ENCODE results near the gene LRP11.

DNA sequence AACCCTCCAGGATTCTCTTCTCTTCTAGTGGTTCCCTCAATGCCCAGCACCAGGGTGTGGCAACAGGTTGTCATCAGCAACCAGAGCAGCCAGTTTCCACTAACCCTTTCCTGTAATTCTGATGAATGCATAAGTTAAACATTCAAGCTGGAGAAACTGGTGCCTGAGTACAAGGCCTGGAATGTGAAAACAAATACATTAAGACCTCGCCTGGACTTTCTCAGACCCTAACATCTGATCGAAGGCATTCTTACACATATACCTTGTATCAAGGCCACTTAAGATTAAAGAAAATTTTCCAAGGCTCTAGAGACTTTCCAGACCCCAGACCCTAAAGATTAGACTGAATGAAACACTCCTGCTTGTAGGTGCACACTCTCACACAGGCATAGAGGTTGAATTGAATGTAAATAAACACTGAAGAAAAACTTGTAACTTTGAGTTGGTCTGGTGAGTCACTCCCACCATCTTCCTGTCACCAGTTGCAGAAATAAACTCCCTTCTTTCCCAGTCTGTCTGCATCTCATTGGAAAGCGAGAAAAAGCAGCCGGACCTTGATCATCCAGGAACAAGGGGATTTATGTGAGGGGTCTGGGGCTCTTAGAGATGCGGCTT, 9.0 kb downstream of the LRP11 start:
- TF ChIP-seq CTCF (IDR thresholded peaks at IDR 0.05; ENCODE audit: insufficient read depth, low read length) (no peak), POLR2AphosphoS5 (IDR thresholded peaks at IDR 0.05; ENCODE audit: low read depth) (no peak), GABPA (IDR thresholded peaks at IDR 0.05; ENCODE audit: low read depth) (no peak)
- TF ChIP-seq, protein P1, sequence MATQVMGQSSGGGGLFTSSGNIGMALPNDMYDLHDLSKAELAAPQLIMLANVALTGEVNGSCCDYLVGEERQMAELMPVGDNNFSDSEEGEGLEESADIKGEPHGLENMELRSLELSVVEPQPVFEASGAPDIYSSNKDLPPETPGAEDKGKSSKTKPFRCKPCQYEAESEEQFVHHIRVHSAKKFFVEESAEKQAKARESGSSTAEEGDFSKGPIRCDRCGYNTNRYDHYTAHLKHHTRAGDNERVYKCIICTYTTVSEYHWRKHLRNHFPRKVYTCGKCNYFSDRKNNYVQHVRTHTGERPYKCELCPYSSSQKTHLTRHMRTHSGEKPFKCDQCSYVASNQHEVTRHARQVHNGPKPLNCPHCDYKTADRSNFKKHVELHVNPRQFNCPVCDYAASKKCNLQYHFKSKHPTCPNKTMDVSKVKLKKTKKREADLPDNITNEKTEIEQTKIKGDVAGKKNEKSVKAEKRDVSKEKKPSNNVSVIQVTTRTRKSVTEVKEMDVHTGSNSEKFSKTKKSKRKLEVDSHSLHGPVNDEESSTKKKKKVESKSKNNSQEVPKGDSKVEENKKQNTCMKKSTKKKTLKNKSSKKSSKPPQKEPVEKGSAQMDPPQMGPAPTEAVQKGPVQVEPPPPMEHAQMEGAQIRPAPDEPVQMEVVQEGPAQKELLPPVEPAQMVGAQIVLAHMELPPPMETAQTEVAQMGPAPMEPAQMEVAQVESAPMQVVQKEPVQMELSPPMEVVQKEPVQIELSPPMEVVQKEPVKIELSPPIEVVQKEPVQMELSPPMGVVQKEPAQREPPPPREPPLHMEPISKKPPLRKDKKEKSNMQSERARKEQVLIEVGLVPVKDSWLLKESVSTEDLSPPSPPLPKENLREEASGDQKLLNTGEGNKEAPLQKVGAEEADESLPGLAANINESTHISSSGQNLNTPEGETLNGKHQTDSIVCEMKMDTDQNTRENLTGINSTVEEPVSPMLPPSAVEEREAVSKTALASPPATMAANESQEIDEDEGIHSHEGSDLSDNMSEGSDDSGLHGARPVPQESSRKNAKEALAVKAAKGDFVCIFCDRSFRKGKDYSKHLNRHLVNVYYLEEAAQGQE (IDR thresholded peaks at IDR 0.05; ENCODE audit: insufficient replicate concordance, low read depth) = no peak

Measured in HL-60 (cell line).